ENCODE results near the gene PPP1R12B. TPM values are rescaled to one million over a fixed set of nuclear protein-coding genes. Genes with fewer than 3 reads are reported as not detected.
"Not testable (repeated sequence)": the region's sequence is repeated elsewhere in the genome, so short reads cannot be mapped to it uniquely, and the experiment has no call there.

PPP1R12B gene
- total RNA-seq, 1 donor from 2014 or later, result 18.5 TPM

DNA sequence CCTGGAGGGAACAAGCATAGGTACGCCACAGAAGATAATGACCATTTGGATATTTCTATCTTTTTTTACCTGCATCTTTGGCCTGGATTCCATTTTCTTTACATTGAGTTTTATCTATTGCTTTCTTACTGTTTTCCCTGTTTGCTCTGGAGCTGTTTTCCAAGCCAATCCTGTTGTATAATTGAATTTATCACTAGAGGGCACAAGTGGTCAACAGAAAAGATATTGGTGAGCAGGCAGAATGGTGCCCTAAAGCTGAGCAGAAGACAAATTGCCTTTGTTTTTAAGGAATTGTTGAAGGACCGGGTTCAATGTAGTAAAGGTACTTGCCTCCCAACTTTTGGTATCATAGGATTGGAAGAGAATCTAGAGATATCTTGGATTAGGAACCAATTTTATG lies 152.8 kb downstream of the PPP1R12B start:
- H3K27ac Mint-ChIP-seq (ENCODE audit: unreplicated experiment), result no peak overlapping the region
- H3K4me1 Mint-ChIP-seq, result peaks cover 5% of the 10 kb centered on the region
- H3K27me3 Mint-ChIP-seq (ENCODE audit: low read depth), result no peaks in the 10 kb centered on the region
- no peak overlapping the region for H3K4me3 Mint-ChIP-seq
- no peak for DNase-seq (ENCODE audit: low read depth, low spot score)
- TF ChIP-seq, protein P1, sequence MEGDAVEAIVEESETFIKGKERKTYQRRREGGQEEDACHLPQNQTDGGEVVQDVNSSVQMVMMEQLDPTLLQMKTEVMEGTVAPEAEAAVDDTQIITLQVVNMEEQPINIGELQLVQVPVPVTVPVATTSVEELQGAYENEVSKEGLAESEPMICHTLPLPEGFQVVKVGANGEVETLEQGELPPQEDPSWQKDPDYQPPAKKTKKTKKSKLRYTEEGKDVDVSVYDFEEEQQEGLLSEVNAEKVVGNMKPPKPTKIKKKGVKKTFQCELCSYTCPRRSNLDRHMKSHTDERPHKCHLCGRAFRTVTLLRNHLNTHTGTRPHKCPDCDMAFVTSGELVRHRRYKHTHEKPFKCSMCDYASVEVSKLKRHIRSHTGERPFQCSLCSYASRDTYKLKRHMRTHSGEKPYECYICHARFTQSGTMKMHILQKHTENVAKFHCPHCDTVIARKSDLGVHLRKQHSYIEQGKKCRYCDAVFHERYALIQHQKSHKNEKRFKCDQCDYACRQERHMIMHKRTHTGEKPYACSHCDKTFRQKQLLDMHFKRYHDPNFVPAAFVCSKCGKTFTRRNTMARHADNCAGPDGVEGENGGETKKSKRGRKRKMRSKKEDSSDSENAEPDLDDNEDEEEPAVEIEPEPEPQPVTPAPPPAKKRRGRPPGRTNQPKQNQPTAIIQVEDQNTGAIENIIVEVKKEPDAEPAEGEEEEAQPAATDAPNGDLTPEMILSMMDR (conservative IDR thresholded peaks at IDR 0.05), result peak; percentile 69
- no peaks in the 10 kb centered on the region for H3K9me3 Mint-ChIP-seq
- H3K36me3 Mint-ChIP-seq (ENCODE audit: low read depth), result no peaks in the 10 kb centered on the region

DNA sequence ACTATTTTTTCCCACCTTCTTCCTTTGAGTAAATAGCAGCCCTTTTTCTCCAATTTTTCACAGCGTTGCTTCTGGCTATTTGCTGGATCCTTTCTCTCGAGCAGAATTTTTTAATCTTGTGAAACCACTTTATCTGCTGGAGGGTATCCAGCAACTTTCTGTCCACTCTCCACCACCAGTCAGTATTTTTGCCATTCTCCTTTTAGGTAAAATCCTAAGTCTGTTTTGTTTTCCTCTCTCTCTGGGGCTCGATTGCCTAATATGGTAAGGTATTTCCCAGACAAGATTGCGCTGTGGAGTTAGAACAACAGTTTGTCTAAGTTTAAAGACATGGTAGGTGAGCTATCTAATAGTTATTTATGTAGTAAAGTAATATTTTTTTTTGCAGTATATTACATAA lies 156.9 kb downstream of the PPP1R12B start:
- Mint-ChIP-seq H3K27me3 (ENCODE audit: low read depth) (no peaks in the 10 kb centered on the region), H3K36me3 (ENCODE audit: low read depth) (no peaks in the 10 kb centered on the region), H3K4me1 (peaks cover 5% of the 10 kb centered on the region), H3K9me3 (no peaks in the 10 kb centered on the region), H3K27ac (ENCODE audit: unreplicated experiment) (no peak overlapping the region), H3K4me3 (no peak overlapping the region)
- TF ChIP-seq, protein P1 (conservative IDR thresholded peaks at IDR 0.05), result no peak
- no peak for DNase-seq (ENCODE audit: low read depth, low spot score)

DNA sequence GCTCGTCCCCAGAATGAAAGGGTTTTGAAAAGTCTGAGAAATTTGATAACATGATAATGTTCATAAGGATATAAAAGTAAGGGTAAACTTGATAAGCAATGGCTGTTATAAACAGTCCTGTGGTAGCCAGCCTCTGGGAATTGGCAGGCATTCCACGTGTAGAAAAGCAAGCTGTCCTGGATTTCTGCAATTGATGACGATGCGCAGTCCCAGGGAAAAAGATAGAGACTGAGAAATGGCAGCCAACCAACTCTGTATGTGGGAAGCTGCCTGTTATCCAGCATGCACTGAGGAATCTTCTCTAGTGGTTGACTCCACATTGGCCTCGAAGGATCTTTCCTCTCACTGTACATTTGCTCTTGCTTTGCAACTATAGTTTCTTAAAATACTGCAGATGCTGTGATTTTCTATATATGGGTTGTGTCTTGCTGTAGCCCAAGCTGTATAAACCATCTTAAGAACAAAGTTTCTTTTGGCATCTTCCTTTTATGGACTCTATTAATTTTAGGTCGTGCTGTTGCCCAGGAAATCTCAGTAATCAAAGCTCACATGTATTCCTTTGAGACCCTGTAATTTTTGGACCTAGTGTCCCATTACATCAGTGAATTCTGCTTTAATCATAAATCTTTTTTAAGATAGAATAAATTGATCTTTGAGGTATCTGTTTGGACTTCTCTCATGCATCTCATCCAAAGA lies 157.5 kb downstream of the PPP1R12B start:
- not testable (repeated sequence) for H3K27ac Mint-ChIP-seq (ENCODE audit: unreplicated experiment); H3K27me3 Mint-ChIP-seq (ENCODE audit: low read depth); H3K4me1 Mint-ChIP-seq; DNase-seq (ENCODE audit: low read depth, low spot score); H3K9me3 Mint-ChIP-seq; H3K4me3 Mint-ChIP-seq; H3K36me3 Mint-ChIP-seq (ENCODE audit: low read depth)

DNA sequence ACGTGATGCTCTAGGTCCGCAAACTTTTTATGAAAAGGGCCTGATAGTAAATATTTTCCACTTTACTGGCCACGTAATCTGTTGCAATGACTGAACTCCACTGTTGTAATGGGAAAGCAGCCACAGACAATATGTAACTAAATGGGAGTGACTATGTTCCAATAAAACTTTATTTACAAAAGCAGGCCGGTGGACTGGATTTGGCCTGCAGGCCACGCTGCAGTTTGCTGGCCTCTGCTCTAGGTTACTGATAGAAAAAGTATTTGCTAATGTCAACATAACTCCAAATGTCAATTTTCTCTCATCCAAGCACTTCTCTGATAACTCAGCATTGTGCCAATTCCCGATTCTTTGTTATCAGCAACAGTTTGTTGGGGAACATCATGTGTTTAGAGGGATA lies 160.4 kb downstream of the PPP1R12B start:
- not testable (repeated sequence) for H3K27ac Mint-ChIP-seq (ENCODE audit: unreplicated experiment); H3K9me3 Mint-ChIP-seq

DNA sequence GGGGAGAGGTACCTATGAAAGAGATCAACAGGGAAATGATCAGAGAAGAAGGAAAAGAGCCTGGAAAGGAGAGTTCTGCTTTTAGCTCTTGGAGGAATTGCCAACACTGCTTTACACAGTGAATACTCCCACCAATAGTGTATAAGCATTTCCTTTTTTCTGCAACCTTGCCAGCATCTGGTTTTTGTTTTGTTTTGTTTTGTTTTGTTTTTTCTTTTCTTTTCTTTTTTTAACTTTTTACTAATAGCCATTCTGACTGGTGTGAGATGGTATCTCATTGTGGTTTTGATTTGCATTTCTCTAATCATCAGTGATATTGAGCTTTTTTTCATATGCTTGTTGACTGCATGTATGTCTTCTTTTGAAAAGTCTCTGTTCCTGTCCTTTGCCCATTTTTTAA lies 165.4 kb downstream of the PPP1R12B start:
- not testable (repeated sequence) for H3K4me3 Mint-ChIP-seq; H3K27ac Mint-ChIP-seq (ENCODE audit: unreplicated experiment); H3K4me1 Mint-ChIP-seq; DNase-seq (ENCODE audit: low read depth, low spot score); H3K9me3 Mint-ChIP-seq; H3K27me3 Mint-ChIP-seq (ENCODE audit: low read depth); H3K36me3 Mint-ChIP-seq (ENCODE audit: low read depth)

More for the DNA sequence above, 160.4 kb downstream of the PPP1R12B start:
- H3K4me1 Mint-ChIP-seq; DNase-seq (ENCODE audit: low read depth, low spot score); H3K36me3 Mint-ChIP-seq (ENCODE audit: low read depth); H3K27me3 Mint-ChIP-seq (ENCODE audit: low read depth); H3K4me3 Mint-ChIP-seq: not testable (repeated sequence)

DNA sequence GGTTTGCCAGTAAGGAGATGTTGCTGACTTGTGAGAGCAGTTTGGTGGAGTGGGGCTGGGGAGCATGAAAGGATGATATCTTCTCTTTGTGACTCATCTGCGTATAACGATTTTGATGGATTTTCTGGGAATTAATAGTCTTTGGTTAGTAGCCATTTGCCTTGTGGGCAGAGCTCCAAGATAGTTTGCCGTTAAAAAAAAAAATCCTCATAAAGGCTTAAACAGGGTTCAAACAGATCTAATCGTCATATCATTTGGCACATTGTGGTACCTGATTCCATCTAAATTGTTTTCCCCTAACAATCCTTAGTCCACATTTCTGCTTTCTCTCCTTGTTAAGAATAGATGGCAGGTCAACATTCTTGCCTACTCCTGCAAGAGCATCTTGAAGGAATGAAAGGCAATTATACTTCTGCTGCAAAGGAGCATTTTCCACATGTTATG lies 168.0 kb downstream of the PPP1R12B start:
- no peak overlapping the region for H3K27ac Mint-ChIP-seq (ENCODE audit: unreplicated experiment)
- no peak overlapping the region for H3K4me3 Mint-ChIP-seq
- no peak for DNase-seq (ENCODE audit: low read depth, low spot score)
- H3K9me3 Mint-ChIP-seq, result no peaks in the 10 kb centered on the region
- H3K36me3 Mint-ChIP-seq (ENCODE audit: low read depth), result peaks cover 2% of the 10 kb centered on the region
- TF ChIP-seq, protein P1 (conservative IDR thresholded peaks at IDR 0.05), result no peak
- no peaks in the 10 kb centered on the region for H3K4me1 Mint-ChIP-seq
- no peaks in the 10 kb centered on the region for H3K27me3 Mint-ChIP-seq (ENCODE audit: low read depth)

DNA sequence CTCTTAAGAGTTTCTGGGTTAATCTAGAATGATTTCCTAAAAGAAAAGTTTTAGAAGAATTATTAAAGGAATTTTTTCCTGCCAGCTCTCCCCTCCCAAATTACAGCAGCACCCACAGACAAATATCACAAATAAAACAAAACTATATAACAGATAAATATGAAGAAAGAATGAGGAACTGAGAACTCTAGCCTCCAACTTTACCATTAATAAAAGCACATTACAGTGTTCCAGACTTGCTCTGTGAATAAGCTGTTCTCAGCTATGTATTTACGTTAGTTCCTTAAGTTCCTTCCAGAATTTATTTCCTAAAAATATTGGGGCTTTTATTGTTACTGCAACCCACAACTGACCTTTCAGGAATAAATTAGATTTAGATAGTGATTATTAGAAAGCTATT lies 168.6 kb downstream of the PPP1R12B start:
- H3K27me3 Mint-ChIP-seq (ENCODE audit: low read depth); H3K4me3 Mint-ChIP-seq; H3K36me3 Mint-ChIP-seq (ENCODE audit: low read depth); H3K27ac Mint-ChIP-seq (ENCODE audit: unreplicated experiment); DNase-seq (ENCODE audit: low read depth, low spot score); H3K4me1 Mint-ChIP-seq; H3K9me3 Mint-ChIP-seq: not testable (repeated sequence)

DNA sequence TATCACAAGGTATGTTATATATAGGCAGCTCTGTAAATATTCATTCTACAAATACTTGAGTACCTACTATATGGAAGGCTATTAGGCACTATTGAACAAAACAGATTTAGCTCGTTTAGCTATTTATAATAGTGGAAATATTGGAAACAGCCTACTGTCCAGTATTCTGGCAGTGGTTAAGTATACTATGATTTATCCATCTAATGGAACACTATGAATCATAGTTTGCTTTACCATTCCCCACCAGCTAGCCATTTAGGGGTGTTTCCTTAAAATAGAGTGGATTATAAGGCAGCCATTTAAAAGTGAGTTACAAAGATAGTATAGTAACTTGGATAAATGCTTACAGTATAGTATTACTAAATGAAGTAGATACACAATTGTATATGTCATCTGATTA lies 169.7 kb downstream of the PPP1R12B start:
- H3K27ac Mint-ChIP-seq (ENCODE audit: unreplicated experiment); H3K27me3 Mint-ChIP-seq (ENCODE audit: low read depth); H3K4me1 Mint-ChIP-seq; H3K4me3 Mint-ChIP-seq; DNase-seq (ENCODE audit: low read depth, low spot score); H3K36me3 Mint-ChIP-seq (ENCODE audit: low read depth); H3K9me3 Mint-ChIP-seq: not testable (repeated sequence)

DNA sequence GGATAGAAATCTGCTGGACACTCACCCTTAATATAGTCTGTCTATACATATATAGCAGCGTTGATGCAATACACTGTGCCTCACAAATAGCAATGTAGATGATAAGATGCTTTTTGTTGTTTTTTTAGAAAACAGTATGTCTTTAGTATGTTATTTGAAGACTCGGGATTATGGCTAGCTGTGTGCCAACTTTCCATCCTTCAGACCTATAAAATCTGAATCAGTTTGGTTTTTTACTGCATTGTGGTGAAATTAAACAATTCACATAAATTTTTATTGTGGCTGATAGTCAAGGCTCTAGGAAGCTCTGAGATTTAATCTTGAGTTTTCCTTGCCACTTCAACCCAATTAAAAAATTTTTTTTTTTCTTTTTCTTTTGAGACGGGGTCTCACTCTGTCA lies 170.4 kb downstream of the PPP1R12B start:
- H3K4me3 Mint-ChIP-seq; DNase-seq (ENCODE audit: low read depth, low spot score); H3K9me3 Mint-ChIP-seq; H3K36me3 Mint-ChIP-seq (ENCODE audit: low read depth); H3K27ac Mint-ChIP-seq (ENCODE audit: unreplicated experiment); H3K27me3 Mint-ChIP-seq (ENCODE audit: low read depth); H3K4me1 Mint-ChIP-seq: not testable (repeated sequence)

DNA sequence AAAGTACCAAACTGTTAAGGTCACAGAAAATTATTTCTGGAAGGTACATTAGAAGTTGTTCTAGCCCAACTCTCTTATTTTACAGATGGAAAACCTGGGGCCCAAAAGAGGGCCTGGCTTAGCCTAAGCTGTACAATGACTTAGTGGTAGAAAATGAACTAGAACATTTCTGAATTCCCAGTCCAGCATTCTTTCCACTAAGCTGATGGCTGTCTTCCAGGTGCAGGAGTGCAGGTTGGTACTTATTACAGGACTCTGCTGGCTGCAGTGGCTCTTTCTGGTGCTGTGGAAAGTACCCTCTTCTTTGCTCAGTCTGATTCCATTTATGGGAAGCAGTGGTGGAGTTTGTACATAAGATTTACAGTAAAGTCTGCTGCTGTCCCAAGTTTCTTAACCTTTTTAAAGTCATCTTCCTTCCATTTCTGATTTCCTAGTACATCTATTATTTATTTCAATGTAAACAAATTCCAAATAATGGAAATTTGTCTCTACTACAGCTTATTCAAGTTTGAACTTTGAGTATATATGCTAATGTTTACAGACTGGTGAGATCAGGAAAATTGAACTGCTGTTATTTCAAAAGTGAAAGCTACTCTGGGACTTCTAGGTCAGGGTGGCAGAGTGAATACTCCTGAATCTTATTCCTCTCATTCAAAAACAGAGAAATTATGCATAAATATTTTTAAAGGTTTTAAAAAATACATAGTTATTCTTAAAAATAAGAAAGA lies 171.8 kb downstream of the PPP1R12B start:
- not testable (repeated sequence) for H3K4me1 Mint-ChIP-seq; H3K9me3 Mint-ChIP-seq; H3K36me3 Mint-ChIP-seq (ENCODE audit: low read depth); H3K4me3 Mint-ChIP-seq; DNase-seq (ENCODE audit: low read depth, low spot score); H3K27me3 Mint-ChIP-seq (ENCODE audit: low read depth); H3K27ac Mint-ChIP-seq (ENCODE audit: unreplicated experiment)

DNA sequence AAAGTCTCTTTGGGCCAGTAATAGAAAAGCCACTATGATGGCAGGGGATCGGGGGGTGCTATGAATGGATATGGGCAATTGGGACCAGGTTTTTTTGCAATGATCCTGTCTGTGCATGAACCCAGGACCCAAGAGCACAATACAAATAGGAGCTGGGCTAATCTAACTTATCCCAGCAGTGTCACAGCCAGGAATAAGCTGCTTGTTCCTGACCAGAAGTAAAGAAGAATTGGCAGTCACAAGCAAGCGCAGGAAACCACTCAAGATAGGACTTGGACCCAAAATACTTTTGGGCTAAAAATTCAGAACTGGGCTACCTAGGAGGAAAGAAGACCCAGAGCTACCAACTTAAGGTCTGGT lies 172.3 kb downstream of the PPP1R12B start:
- not testable (repeated sequence) for DNase-seq (ENCODE audit: low read depth, low spot score); H3K4me1 Mint-ChIP-seq; H3K27me3 Mint-ChIP-seq (ENCODE audit: low read depth); H3K27ac Mint-ChIP-seq (ENCODE audit: unreplicated experiment); H3K4me3 Mint-ChIP-seq; H3K36me3 Mint-ChIP-seq (ENCODE audit: low read depth); H3K9me3 Mint-ChIP-seq
